ENCODE results near the gene WDR37.

- TF ChIP-seq CTCF (IDR thresholded peaks at IDR 0.05): no peak
- TF ChIP-seq POLR2A (IDR thresholded peaks at IDR 0.05): no peak
These were observed 121.8 kb downstream of the WDR37 start for GRCh38 chr10:1177936-1178335.

All from right lobe of liver (tissue), 4 donors.